Stimulated activated naive CD4-positive, alpha-beta T cell treated with Interleukin-2 at 50 U/mL for 16 hours (primary cell): ENCODE measurements around the gene HTR5A.
"Not testable (repeated sequence)": the region's sequence is repeated elsewhere in the genome, so short reads cannot be mapped to it uniquely, and the experiment has no call there.

Experiments used
- DNase-seq: peaks from one replicate; lab custom pipeline; 2025; lab: John Stamatoyannopoulos, UW

The HTR5A gene

GRCh38 chr7:155069992-155070751 is at the start of gene HTR5A:
HTR5A (plus strand) TSS chr7:155070324; CDS start chr7:155070900, 576 bp downstream.
- peak; percentile 49 for DNase-seq

- DNase-seq: no peak
These were observed 49.1 kb upstream of the HTR5A start for GRCh38 chr7:155020996-155021395.

- no peak for DNase-seq
These were observed 48.4 kb upstream of the HTR5A start for GRCh38 chr7:155021699-155022145.

- no peak for DNase-seq
These were observed 42.2 kb upstream of the HTR5A start for GRCh38 chr7:155027879-155028278.

GRCh38 chr7:155032978-155033377 is 37.1 kb upstream of the HTR5A start:
- DNase-seq: no peak

- not testable (repeated sequence) for DNase-seq
These were observed 35.6 kb upstream of the HTR5A start for GRCh38 chr7:155034495-155034894.

- DNase-seq: no peak
These were observed 31.8 kb upstream of the HTR5A start for GRCh38 chr7:155038335-155038734.

GRCh38 chr7:155043756-155044155 is 26.4 kb upstream of the HTR5A start:
- no peak for DNase-seq

GRCh38 chr7:155048006-155048405 is 22.1 kb upstream of the HTR5A start:
- DNase-seq: no peak

GRCh38 chr7:155051355-155051754 is 18.8 kb upstream of the HTR5A start:
- no peak for DNase-seq

- no peak for DNase-seq
These were observed 17.1 kb upstream of the HTR5A start for GRCh38 chr7:155053002-155053401.

- DNase-seq: no peak
These were observed 15.4 kb upstream of the HTR5A start for GRCh38 chr7:155054761-155055160.

GRCh38 chr7:155057076-155057475 is 13.0 kb upstream of the HTR5A start:
- no peak for DNase-seq

GRCh38 chr7:155058896-155059295 is 11.2 kb upstream of the HTR5A start:
- DNase-seq: no peak

GRCh38 chr7:155059703-155060102 is 10.4 kb upstream of the HTR5A start:
- DNase-seq: no peak

- DNase-seq: no peak
These were observed 7.7 kb upstream of the HTR5A start for GRCh38 chr7:155062411-155062810.

- no peak for DNase-seq
These were observed 5.9 kb upstream of the HTR5A start for GRCh38 chr7:155064186-155064585.

- DNase-seq: no peak
These were observed 3.6 kb upstream of the HTR5A start for GRCh38 chr7:155066417-155066950.

GRCh38 chr7:155071121-155071651 is 1.1 kb downstream of the HTR5A start:
- no peak for DNase-seq

- no peak for DNase-seq
These were observed 1.9 kb downstream of the HTR5A start for GRCh38 chr7:155071916-155072571.

GRCh38 chr7:155073922-155074321 is 3.8 kb downstream of the HTR5A start:
- DNase-seq: no peak

- no peak for DNase-seq
These were observed 13.9 kb downstream of the HTR5A start for GRCh38 chr7:155084021-155084420.

GRCh38 chr7:155084969-155085368 is 14.8 kb downstream of the HTR5A start:
- DNase-seq: no peak
